ENCODE measurements around the gene AGR2. TPM values are rescaled to one million over a fixed set of nuclear protein-coding genes. Genes with fewer than 3 reads are reported as not detected.

Gene AGR2
- polyA plus RNA-seq, 1 of the 3 experiments (the other 2 are of a cell fraction), result not detected

DNA sequence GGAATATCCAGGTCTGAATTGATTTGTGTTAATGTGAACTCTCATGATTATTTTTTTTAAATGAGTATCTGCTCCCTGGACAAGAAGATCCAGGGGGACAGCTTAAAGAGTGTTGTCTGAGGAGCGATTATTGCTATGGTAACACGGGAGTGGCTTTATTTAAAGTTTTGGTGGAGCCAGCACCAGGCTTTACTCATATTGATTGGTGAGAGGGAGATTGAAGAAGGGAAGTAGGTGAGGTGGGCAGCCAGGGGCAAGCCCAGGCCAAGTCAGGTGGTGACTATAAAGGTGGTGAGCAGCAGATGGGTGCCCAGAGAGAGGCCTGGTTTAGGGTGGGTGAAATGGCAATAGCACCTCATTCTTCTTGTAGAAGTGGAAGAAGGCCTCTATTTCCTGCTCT, 10.2 kb upstream of the AGR2 start:
- Histone ChIP-seq H3F3A (replicated peaks; ENCODE audit: insufficient read depth) (no peaks in the 10 kb centered on the region), H3K79me2 (ENCODE audit: insufficient read depth) (no peaks in the 10 kb centered on the region), H3K4me3 (ENCODE audit: low read depth in 2 of 2, low read length in 1 of 2) (no peak overlapping the region), H4K20me1 (ENCODE audit: insufficient read depth) (no peaks in the 10 kb centered on the region), H3K9me2 (no peaks in the 10 kb centered on the region), H3K9me3 (no peaks in the 10 kb centered on the region), H2AFZ (ENCODE audit: low read depth) (no peak overlapping the region), H3K4me2 (no peak overlapping the region), H3K36me3 (replicated peaks in 1 of 2; ENCODE audit: control insufficient read depth in 1 of 2, insufficient read depth in 2 of 2, low read length in 1 of 2) (no peaks in the 10 kb centered on the region), H3K9ac (no peak overlapping the region), H3K27me3 (ENCODE audit: insufficient read depth) (peaks cover 9% of the 10 kb centered on the region; the same call in 1 of the 2 replicates), H3K4me1 (ENCODE audit: control insufficient read depth in 1 of 2, insufficient read depth in 2 of 2, low read depth in 1 of 2, low read length in 1 of 2) (no peaks in the 10 kb centered on the region; a peak in 1 of 4 replicates), H3K27ac (ENCODE audit: low read depth in 2 of 2, low read length in 1 of 2) (no peak overlapping the region)
- 63% methylated on average over 2 of the region's 2 CpGs for WGBS (ENCODE audit: low lambda C conversion rate)
- TF ChIP-seq NFIC (IDR thresholded peaks at IDR 0.05; ENCODE audit: borderline replicate concordance), result no peak
- TF ChIP-seq GABPA (IDR thresholded peaks at IDR 0.05; ENCODE audit: low read depth), result no peak
- no peak for TF ChIP-seq TAF1 (IDR thresholded peaks at IDR 0.05; ENCODE audit: borderline replicate concordance, low read depth, low read length)
- ChIA-PET CTCF (no interaction called here), POLR2A (no interaction called here)
- no peak for DNase-seq

DNA sequence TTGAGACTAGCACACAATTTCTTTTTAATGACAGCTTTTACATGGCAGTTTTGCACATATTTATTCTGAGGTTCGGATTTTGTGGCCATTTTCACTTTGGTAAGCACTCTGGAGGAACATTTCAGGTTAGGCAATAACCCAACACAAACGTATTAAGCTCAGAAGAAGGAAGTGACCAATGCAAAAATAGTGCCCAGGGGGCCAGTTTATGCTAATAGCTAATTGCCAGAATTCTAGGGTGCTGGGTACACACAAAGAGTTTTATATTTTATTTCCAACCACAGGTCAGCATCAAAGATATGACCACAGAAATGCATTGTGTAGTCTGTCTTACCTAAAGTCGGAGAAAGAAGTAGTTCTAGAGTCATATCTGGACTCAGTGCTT, 8.4 kb upstream of the AGR2 start:
- no peak for DNase-seq

More for the DNA sequence above, 8.4 kb upstream of the AGR2 start:
- Histone ChIP-seq H3K36me3 (replicated peaks in 1 of 2; ENCODE audit: control insufficient read depth in 1 of 2, insufficient read depth in 2 of 2, low read length in 1 of 2) (no peaks in the 10 kb centered on the region), H3K9me3 (no peaks in the 10 kb centered on the region), H3F3A (replicated peaks; ENCODE audit: insufficient read depth) (no peaks in the 10 kb centered on the region), H2AFZ (ENCODE audit: low read depth) (no peak overlapping the region), H3K4me1 (ENCODE audit: control insufficient read depth in 1 of 2, insufficient read depth in 2 of 2, low read depth in 1 of 2, low read length in 1 of 2) (no peaks in the 10 kb centered on the region; a peak in 1 of 4 replicates), H3K79me2 (ENCODE audit: insufficient read depth) (no peaks in the 10 kb centered on the region), H3K27ac (ENCODE audit: low read depth in 2 of 2, low read length in 1 of 2) (no peak overlapping the region), H3K9me2 (no peaks in the 10 kb centered on the region), H4K20me1 (ENCODE audit: insufficient read depth) (no peaks in the 10 kb centered on the region), H3K4me2 (no peak overlapping the region), H3K4me3 (ENCODE audit: low read depth in 2 of 2, low read length in 1 of 2) (no peak overlapping the region), H3K9ac (no peak overlapping the region), H3K27me3 (ENCODE audit: insufficient read depth) (peaks cover 19% of the 10 kb centered on the region; the same call in 1 of the 2 replicates)
- WGBS (ENCODE audit: low lambda C conversion rate), result 23% methylated on average over 3 of the region's 3 CpGs
- ChIA-PET CTCF (interaction anchor here (2.9 kb wide), 1 partner anchor 13 kb away, joined by 25 read pairs; no protein-coding TSS in a partner anchor), POLR2A (no interaction called here)
- TF ChIP-seq, protein P1, sequence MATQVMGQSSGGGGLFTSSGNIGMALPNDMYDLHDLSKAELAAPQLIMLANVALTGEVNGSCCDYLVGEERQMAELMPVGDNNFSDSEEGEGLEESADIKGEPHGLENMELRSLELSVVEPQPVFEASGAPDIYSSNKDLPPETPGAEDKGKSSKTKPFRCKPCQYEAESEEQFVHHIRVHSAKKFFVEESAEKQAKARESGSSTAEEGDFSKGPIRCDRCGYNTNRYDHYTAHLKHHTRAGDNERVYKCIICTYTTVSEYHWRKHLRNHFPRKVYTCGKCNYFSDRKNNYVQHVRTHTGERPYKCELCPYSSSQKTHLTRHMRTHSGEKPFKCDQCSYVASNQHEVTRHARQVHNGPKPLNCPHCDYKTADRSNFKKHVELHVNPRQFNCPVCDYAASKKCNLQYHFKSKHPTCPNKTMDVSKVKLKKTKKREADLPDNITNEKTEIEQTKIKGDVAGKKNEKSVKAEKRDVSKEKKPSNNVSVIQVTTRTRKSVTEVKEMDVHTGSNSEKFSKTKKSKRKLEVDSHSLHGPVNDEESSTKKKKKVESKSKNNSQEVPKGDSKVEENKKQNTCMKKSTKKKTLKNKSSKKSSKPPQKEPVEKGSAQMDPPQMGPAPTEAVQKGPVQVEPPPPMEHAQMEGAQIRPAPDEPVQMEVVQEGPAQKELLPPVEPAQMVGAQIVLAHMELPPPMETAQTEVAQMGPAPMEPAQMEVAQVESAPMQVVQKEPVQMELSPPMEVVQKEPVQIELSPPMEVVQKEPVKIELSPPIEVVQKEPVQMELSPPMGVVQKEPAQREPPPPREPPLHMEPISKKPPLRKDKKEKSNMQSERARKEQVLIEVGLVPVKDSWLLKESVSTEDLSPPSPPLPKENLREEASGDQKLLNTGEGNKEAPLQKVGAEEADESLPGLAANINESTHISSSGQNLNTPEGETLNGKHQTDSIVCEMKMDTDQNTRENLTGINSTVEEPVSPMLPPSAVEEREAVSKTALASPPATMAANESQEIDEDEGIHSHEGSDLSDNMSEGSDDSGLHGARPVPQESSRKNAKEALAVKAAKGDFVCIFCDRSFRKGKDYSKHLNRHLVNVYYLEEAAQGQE (IDR thresholded peaks at IDR 0.05; ENCODE audit: low read depth, low read length), result no peak
- TF ChIP-seq YY1 (IDR thresholded peaks at IDR 0.05; ENCODE audit: low read depth) (no peak), FOXM1 (IDR thresholded peaks at IDR 0.05; ENCODE audit: low read depth) (no peak), FOXJ3 (CRISPR knock-in tag; IDR thresholded peaks at IDR 0.05) (no peak), FOSL2 (IDR thresholded peaks at IDR 0.05; ENCODE audit: borderline replicate concordance, low read depth) (no peak), MXI1 (IDR thresholded peaks at IDR 0.05; ENCODE audit: low read depth, low read length) (no peak), MEF2A (IDR thresholded peaks at IDR 0.05; ENCODE audit: borderline replicate concordance, low read depth) (no peak), RAD21 (IDR thresholded peaks at IDR 0.05; ENCODE audit: low read length) (no peak), TCF12 (IDR thresholded peaks at IDR 0.05) (no peak), JUND (IDR thresholded peaks at IDR 0.05) (no peak), GATA2 (CRISPR knock-in tag; IDR thresholded peaks at IDR 0.05) (no peak), ELF1 (IDR thresholded peaks at IDR 0.05) (no peak)
- TF ChIP-seq, protein P2, sequence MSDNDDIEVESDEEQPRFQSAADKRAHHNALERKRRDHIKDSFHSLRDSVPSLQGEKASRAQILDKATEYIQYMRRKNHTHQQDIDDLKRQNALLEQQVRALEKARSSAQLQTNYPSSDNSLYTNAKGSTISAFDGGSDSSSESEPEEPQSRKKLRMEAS (IDR thresholded peaks at IDR 0.05; ENCODE audit: low read depth), result no peak
